Measurements from ENCODE around the gene C6orf15. TPM values are rescaled to one million over a fixed set of nuclear protein-coding genes. Genes with fewer than 3 reads are reported as not detected.

Gene C6orf15
- total RNA-seq, 1 experiment from 2014 or later, result not detected

DNA sequence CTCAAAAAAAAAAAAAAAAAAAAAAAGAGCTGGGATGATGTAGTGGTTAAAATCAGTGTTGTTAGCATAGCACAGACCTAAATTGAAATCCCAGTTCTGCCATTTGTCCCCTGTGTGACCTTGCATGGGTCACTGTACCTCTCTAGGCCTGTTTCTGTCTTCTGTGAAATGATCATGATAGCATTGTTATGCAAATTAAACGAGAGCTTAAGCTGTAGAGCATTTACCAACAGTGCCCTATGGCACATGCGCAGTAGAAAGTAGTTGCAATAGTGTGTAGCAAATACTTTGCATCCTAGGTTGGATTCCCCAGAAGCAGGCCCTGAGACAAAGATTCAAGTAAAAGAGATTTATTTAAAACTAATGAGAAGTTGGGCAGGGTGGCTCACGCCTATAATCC, 19.2 kb upstream of the C6orf15 start:
- Histone ChIP-seq H3K27ac (ENCODE audit: low read length) (no peak overlapping the region), H3K4me1 (ENCODE audit: control insufficient read depth, insufficient read depth, low read length) (peaks cover 4% of the 10 kb centered on the region; the same call in 1 of the 2 replicates), H3K27me3 (ENCODE audit: control insufficient read depth, insufficient read depth, low read length) (peaks cover 2% of the 10 kb centered on the region; the same call in 1 of the 2 replicates), H3K9me3 (ENCODE audit: control insufficient read depth, insufficient read depth, low read depth, low read length) (no peaks in the 10 kb centered on the region), H3K36me3 (ENCODE audit: control insufficient read depth, insufficient read depth, low read length) (no peaks in the 10 kb centered on the region), H3K4me3 (ENCODE audit: low read depth in 2 of 2, low read length in 2 of 2) (no peak overlapping the region)
- no TSS peak for BruUV-seq (replicated peaks)
- in situ Hi-C loops (cut with HindIII; ENCODE audit: low pct_unique_long_range_greater_than_20kb, low sequenced_read_pairs) (no loop called here), intact Hi-C loops (cut with micrococcal nuclease; ENCODE audit: unreplicated experiment) (no loop called here)
- DNase-seq (ENCODE audit: low read depth, low spot score), result no peak
- CTCF ChIA-PET, result interaction anchor here (0.6 kb wide), 1 partner anchor 203 kb away, joined by 6 read pairs; no protein-coding TSS in a partner anchor
- no peak for ATAC-seq
- POLR2A ChIA-PET, result interaction anchor here (0.6 kb wide), 1 partner anchor 80 kb away, joined by 5 read pairs; no protein-coding TSS in a partner anchor
- TF ChIP-seq, protein P1, sequence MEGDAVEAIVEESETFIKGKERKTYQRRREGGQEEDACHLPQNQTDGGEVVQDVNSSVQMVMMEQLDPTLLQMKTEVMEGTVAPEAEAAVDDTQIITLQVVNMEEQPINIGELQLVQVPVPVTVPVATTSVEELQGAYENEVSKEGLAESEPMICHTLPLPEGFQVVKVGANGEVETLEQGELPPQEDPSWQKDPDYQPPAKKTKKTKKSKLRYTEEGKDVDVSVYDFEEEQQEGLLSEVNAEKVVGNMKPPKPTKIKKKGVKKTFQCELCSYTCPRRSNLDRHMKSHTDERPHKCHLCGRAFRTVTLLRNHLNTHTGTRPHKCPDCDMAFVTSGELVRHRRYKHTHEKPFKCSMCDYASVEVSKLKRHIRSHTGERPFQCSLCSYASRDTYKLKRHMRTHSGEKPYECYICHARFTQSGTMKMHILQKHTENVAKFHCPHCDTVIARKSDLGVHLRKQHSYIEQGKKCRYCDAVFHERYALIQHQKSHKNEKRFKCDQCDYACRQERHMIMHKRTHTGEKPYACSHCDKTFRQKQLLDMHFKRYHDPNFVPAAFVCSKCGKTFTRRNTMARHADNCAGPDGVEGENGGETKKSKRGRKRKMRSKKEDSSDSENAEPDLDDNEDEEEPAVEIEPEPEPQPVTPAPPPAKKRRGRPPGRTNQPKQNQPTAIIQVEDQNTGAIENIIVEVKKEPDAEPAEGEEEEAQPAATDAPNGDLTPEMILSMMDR (IDR thresholded peaks at IDR 0.05), result no peak
- TF ChIP-seq SIN3A (IDR thresholded peaks at IDR 0.05; ENCODE audit: borderline replicate concordance, insufficient read depth, low read depth, low read length), result no peak
- TF ChIP-seq POLR2AphosphoS5 (IDR thresholded peaks at IDR 0.05; ENCODE audit: low read depth, low read length), result no peak
- TF ChIP-seq TCF7L2 (IDR thresholded peaks at IDR 0.05; ENCODE audit: low read depth, low read length), result no peak

- in situ Hi-C loops (cut with HindIII; ENCODE audit: low pct_unique_long_range_greater_than_20kb, low sequenced_read_pairs), result no loop called here
- TF ChIP-seq, protein P1 (IDR thresholded peaks at IDR 0.05), result no peak
- TF ChIP-seq POLR2AphosphoS5 (IDR thresholded peaks at IDR 0.05; ENCODE audit: low read depth, low read length) (no peak), TCF7L2 (IDR thresholded peaks at IDR 0.05; ENCODE audit: low read depth, low read length) (no peak), SIN3A (IDR thresholded peaks at IDR 0.05; ENCODE audit: borderline replicate concordance, insufficient read depth, low read depth, low read length) (no peak)
- TF ChIP-seq, protein P2, sequence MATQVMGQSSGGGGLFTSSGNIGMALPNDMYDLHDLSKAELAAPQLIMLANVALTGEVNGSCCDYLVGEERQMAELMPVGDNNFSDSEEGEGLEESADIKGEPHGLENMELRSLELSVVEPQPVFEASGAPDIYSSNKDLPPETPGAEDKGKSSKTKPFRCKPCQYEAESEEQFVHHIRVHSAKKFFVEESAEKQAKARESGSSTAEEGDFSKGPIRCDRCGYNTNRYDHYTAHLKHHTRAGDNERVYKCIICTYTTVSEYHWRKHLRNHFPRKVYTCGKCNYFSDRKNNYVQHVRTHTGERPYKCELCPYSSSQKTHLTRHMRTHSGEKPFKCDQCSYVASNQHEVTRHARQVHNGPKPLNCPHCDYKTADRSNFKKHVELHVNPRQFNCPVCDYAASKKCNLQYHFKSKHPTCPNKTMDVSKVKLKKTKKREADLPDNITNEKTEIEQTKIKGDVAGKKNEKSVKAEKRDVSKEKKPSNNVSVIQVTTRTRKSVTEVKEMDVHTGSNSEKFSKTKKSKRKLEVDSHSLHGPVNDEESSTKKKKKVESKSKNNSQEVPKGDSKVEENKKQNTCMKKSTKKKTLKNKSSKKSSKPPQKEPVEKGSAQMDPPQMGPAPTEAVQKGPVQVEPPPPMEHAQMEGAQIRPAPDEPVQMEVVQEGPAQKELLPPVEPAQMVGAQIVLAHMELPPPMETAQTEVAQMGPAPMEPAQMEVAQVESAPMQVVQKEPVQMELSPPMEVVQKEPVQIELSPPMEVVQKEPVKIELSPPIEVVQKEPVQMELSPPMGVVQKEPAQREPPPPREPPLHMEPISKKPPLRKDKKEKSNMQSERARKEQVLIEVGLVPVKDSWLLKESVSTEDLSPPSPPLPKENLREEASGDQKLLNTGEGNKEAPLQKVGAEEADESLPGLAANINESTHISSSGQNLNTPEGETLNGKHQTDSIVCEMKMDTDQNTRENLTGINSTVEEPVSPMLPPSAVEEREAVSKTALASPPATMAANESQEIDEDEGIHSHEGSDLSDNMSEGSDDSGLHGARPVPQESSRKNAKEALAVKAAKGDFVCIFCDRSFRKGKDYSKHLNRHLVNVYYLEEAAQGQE (IDR thresholded peaks at IDR 0.05; ENCODE audit: insufficient read depth in 1 of 2, low read depth in 2 of 2, low read length in 1 of 2), result no peak
- no peak overlapping the region for H3K27ac ChIP-seq (ENCODE audit: low read length)
- no TSS peak for BruUV-seq (replicated peaks)
- intact Hi-C loops (cut with micrococcal nuclease; ENCODE audit: unreplicated experiment), result no loop called here
- peaks cover 2% of the 10 kb centered on the region; the same call in 1 of the 2 replicates for H3K27me3 ChIP-seq (ENCODE audit: control insufficient read depth, insufficient read depth, low read length)
- no peaks in the 10 kb centered on the region for H3K36me3 ChIP-seq (ENCODE audit: control insufficient read depth, insufficient read depth, low read length)
- ChIA-PET CTCF (interaction anchor here (0.7 kb wide), 1 partner anchor 281 kb away, joined by 3 read pairs; no protein-coding TSS in a partner anchor), POLR2A (no interaction called here)
- no peak for DNase-seq (ENCODE audit: low read depth, low spot score)
- ATAC-seq, result no peak
- peaks cover 4% of the 10 kb centered on the region; the same call in 1 of the 2 replicates for H3K4me1 ChIP-seq (ENCODE audit: control insufficient read depth, insufficient read depth, low read length)
- H3K9me3 ChIP-seq (ENCODE audit: control insufficient read depth, insufficient read depth, low read depth, low read length), result no peaks in the 10 kb centered on the region
- H3K4me3 ChIP-seq (ENCODE audit: low read depth in 2 of 2, low read length in 2 of 2), result no peak overlapping the region
Measured at GRCh38 chr6:31130751-31131150, 18.4 kb upstream of the C6orf15 start.
